Measurements from ENCODE around the gene WDR45B. TPM values are rescaled to one million over a fixed set of nuclear protein-coding genes. Genes with fewer than 3 reads are reported as not detected.

The WDR45B gene
- total and polyA plus RNA-seq, 7 experiments from 2014 or later, result 30.5 to 91.6 (median 65.6) TPM

- no peaks in the 10 kb centered on the region for H3K27me3 Mint-ChIP-seq
- no peaks in the 10 kb centered on the region for H3K9me3 ChIP-seq (ENCODE audit: control insufficient read depth in 2 of 3, low read length in 3 of 3)
- peaks cover 4 to 79% (median 14%) of the 10 kb centered on the region in 3 experiments for H3K36me3 ChIP-seq (ENCODE audit: control insufficient read depth in 2 of 3, insufficient read depth in 3 of 3, low read length in 3 of 3)
- H3K4me1 ChIP-seq (ENCODE audit: control insufficient read depth in 2 of 2, insufficient read depth in 2 of 2, low read length in 2 of 2), result no peaks in the 10 kb centered on the region
- ATAC-seq (no peak), DNase-seq (no peak)
- peaks cover 0 to 49% (median 30%) of the 10 kb centered on the region in 5 donors for H3K36me3 Mint-ChIP-seq
- H3K27ac ChIP-seq (ENCODE audit: low read depth, low read length), result no peak overlapping the region
- H3K27me3 ChIP-seq (ENCODE audit: control insufficient read depth in 2 of 2, insufficient read depth in 2 of 2, low read length in 2 of 2), result no peaks in the 10 kb centered on the region
- H3K9me3 Mint-ChIP-seq, result no peaks in the 10 kb centered on the region
- peaks cover 7 to 26% (median 15%) of the 10 kb centered on the region in 7 donors for H3K4me1 Mint-ChIP-seq
- ChIA-PET CTCF (no interaction called here), POLR2A (no interaction called here)
- intact Hi-C loops (cut with micrococcal nuclease), result no loop called here
- H3K4me3 Mint-ChIP-seq, result no peak overlapping the region
- no peak overlapping the region for H3K4me3 ChIP-seq (ENCODE audit: low read length)
- peak overlapping the region in 1 of 9 donors; percentile 39 for H3K27ac Mint-ChIP-seq
Measured at GRCh38 chr17:82601447-82602000, 46.7 kb downstream of the WDR45B start.

GRCh38 chr17:82600731-82601446, 47.4 kb downstream of the WDR45B start:
- no peak overlapping the region for H3K27ac ChIP-seq (ENCODE audit: low read depth, low read length)
- CTCF ChIA-PET, result no interaction called here
- DNase-seq (no peak), ATAC-seq (no peak)
- H3K9me3 ChIP-seq (ENCODE audit: control insufficient read depth in 2 of 3, low read length in 3 of 3), result no peaks in the 10 kb centered on the region
- no peak overlapping the region for H3K4me3 Mint-ChIP-seq
- POLR2A ChIA-PET, result no interaction called here
- no peak overlapping the region for H3K27ac Mint-ChIP-seq
- H3K4me1 ChIP-seq (ENCODE audit: control insufficient read depth in 2 of 2, insufficient read depth in 2 of 2, low read length in 2 of 2), result no peaks in the 10 kb centered on the region
- H3K36me3 ChIP-seq (ENCODE audit: control insufficient read depth in 2 of 3, insufficient read depth in 3 of 3, low read length in 3 of 3), result peaks cover 0 to 78% (median 14%) of the 10 kb centered on the region in 3 experiments
- no peaks in the 10 kb centered on the region for H3K27me3 Mint-ChIP-seq
- peaks cover 0 to 46% (median 28%) of the 10 kb centered on the region in 5 donors for H3K36me3 Mint-ChIP-seq
- no peaks in the 10 kb centered on the region for H3K9me3 Mint-ChIP-seq
- no peak overlapping the region for H3K4me3 ChIP-seq (ENCODE audit: low read length)
- H3K27me3 ChIP-seq (ENCODE audit: control insufficient read depth in 2 of 2, insufficient read depth in 2 of 2, low read length in 2 of 2), result no peaks in the 10 kb centered on the region
- intact Hi-C loops (cut with micrococcal nuclease), result no loop called here
- H3K4me1 Mint-ChIP-seq, result peaks cover 7 to 26% (median 15%) of the 10 kb centered on the region in 7 donors

- Histone ChIP-seq H3K27ac (ENCODE audit: low read depth, low read length) (no peak overlapping the region), H3K36me3 (ENCODE audit: control insufficient read depth in 2 of 3, insufficient read depth in 3 of 3, low read length in 3 of 3) (peaks cover 0 to 73% (median 14%) of the 10 kb centered on the region in 3 experiments), H3K9me3 (ENCODE audit: control insufficient read depth in 2 of 3, low read length in 3 of 3) (no peaks in the 10 kb centered on the region), H3K4me3 (ENCODE audit: low read length) (no peak overlapping the region), H3K4me1 (ENCODE audit: control insufficient read depth in 2 of 2, insufficient read depth in 2 of 2, low read length in 2 of 2) (peaks cover 0 to 6% of the 10 kb centered on the region in 2 donors), H3K27me3 (ENCODE audit: control insufficient read depth in 2 of 2, insufficient read depth in 2 of 2, low read length in 2 of 2) (no peaks in the 10 kb centered on the region)
- no peak overlapping the region for H3K27ac Mint-ChIP-seq
- ChIA-PET CTCF (no interaction called here), POLR2A (no interaction called here)
- no peak for ATAC-seq
- H3K27me3 Mint-ChIP-seq, result no peaks in the 10 kb centered on the region
- no peaks in the 10 kb centered on the region for H3K9me3 Mint-ChIP-seq
- DNase-seq, result no peak
- intact Hi-C loops (cut with micrococcal nuclease), result loop anchor here in 1 of 2 donors (10.0 kb wide), 1 partner anchor 95 kb away; the partner anchor contains the start of gene RAB40B
- peaks cover 7 to 24% (median 21%) of the 10 kb centered on the region in 7 donors for H3K4me1 Mint-ChIP-seq
- H3K4me3 Mint-ChIP-seq, result no peak overlapping the region
- peaks cover 0 to 40% (median 25%) of the 10 kb centered on the region in 5 donors for H3K36me3 Mint-ChIP-seq
Measured at GRCh38 chr17:82599674-82600661, 48.3 kb downstream of the WDR45B start.

- intact Hi-C loops (cut with micrococcal nuclease), result loop anchor here in 1 of 2 donors (10.0 kb wide), 1 partner anchor 96 kb away; the partner anchor contains the start of gene RAB40B
- peaks cover 0 to 65% (median 6%) of the 10 kb centered on the region in 3 experiments for H3K36me3 ChIP-seq (ENCODE audit: control insufficient read depth in 2 of 3, insufficient read depth in 3 of 3, low read length in 3 of 3)
- Mint-ChIP-seq H3K27me3 (no peaks in the 10 kb centered on the region), H3K9me3 (no peaks in the 10 kb centered on the region), H3K4me1 (peaks cover 12 to 30% (median 23%) of the 10 kb centered on the region in 7 donors), H3K36me3 (peaks cover 0 to 28% (median 17%) of the 10 kb centered on the region in 5 donors), H3K4me3 (no peak overlapping the region), H3K27ac (peak overlapping the region in 2 of 9 donors; percentile 4 to 9)
- ChIA-PET POLR2A (no interaction called here), CTCF (no interaction called here)
- H3K9me3 ChIP-seq (ENCODE audit: control insufficient read depth in 2 of 3, low read length in 3 of 3), result no peaks in the 10 kb centered on the region
- H3K4me3 ChIP-seq (ENCODE audit: low read length), result no peak overlapping the region
- peaks cover 11 to 20% of the 10 kb centered on the region in 2 donors for H3K4me1 ChIP-seq (ENCODE audit: control insufficient read depth in 2 of 2, insufficient read depth in 2 of 2, low read length in 2 of 2)
- H3K27ac ChIP-seq (ENCODE audit: low read depth, low read length), result no peak overlapping the region
- ATAC-seq (no peak), DNase-seq (no peak)
- H3K27me3 ChIP-seq (ENCODE audit: control insufficient read depth in 2 of 2, insufficient read depth in 2 of 2, low read length in 2 of 2), result no peaks in the 10 kb centered on the region
Measured at GRCh38 chr17:82598256-82599119, 49.8 kb downstream of the WDR45B start.

GRCh38 chr17:82596837-82597672, 51.2 kb downstream of the WDR45B start:
- peaks cover 23 to 27% of the 10 kb centered on the region in 2 donors for H3K4me1 ChIP-seq (ENCODE audit: control insufficient read depth in 2 of 2, insufficient read depth in 2 of 2, low read length in 2 of 2)
- no peak overlapping the region for H3K27ac ChIP-seq (ENCODE audit: low read depth, low read length)
- ATAC-seq, result no peak
- H3K36me3 ChIP-seq (ENCODE audit: control insufficient read depth in 2 of 3, insufficient read depth in 3 of 3, low read length in 3 of 3), result peaks cover 0 to 52% (median 0%) of the 10 kb centered on the region in 3 experiments
- ChIA-PET POLR2A (no interaction called here), CTCF (no interaction called here)
- no peaks in the 10 kb centered on the region for H3K27me3 ChIP-seq (ENCODE audit: control insufficient read depth in 2 of 2, insufficient read depth in 2 of 2, low read length in 2 of 2)
- Mint-ChIP-seq H3K36me3 (peaks cover 0 to 18% (median 7%) of the 10 kb centered on the region in 5 donors), H3K4me3 (no peak overlapping the region), H3K4me1 (peaks cover 19 to 42% (median 29%) of the 10 kb centered on the region in 7 donors), H3K27me3 (no peaks in the 10 kb centered on the region), H3K9me3 (peaks cover 0 to 2% (median 0%) of the 10 kb centered on the region in 11 donors), H3K27ac (peak overlapping the region in 3 of 9 donors; percentile 28 to 62 (median 34))
- no peak for DNase-seq
- no peak overlapping the region for H3K4me3 ChIP-seq (ENCODE audit: low read length)
- no peaks in the 10 kb centered on the region for H3K9me3 ChIP-seq (ENCODE audit: control insufficient read depth in 2 of 3, low read length in 3 of 3)
- intact Hi-C loops (cut with micrococcal nuclease), result loop anchor here in 1 of 2 donors (10.0 kb wide), 1 partner anchor 98 kb away; the partner anchor contains the start of gene RAB40B
